Measurements from ENCODE around the gene GDAP2. TPM values are rescaled to one million over a fixed set of nuclear protein-coding genes. Genes with fewer than 3 reads are reported as not detected.

Gene GDAP2, protein sequence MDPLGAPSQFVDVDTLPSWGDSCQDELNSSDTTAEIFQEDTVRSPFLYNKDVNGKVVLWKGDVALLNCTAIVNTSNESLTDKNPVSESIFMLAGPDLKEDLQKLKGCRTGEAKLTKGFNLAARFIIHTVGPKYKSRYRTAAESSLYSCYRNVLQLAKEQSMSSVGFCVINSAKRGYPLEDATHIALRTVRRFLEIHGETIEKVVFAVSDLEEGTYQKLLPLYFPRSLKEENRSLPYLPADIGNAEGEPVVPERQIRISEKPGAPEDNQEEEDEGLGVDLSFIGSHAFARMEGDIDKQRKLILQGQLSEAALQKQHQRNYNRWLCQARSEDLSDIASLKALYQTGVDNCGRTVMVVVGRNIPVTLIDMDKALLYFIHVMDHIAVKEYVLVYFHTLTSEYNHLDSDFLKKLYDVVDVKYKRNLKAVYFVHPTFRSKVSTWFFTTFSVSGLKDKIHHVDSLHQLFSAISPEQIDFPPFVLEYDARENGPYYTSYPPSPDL
- total RNA-seq (36.7 and 41.5 TPM in 2 replicates), polyA plus RNA-seq (6.8 and 7.7 TPM in 2 replicates), polyA minus RNA-seq (11.7 and 15.3 TPM in 2 replicates)
- total RNA-seq (2013), result 25.2 TPM

DNA sequence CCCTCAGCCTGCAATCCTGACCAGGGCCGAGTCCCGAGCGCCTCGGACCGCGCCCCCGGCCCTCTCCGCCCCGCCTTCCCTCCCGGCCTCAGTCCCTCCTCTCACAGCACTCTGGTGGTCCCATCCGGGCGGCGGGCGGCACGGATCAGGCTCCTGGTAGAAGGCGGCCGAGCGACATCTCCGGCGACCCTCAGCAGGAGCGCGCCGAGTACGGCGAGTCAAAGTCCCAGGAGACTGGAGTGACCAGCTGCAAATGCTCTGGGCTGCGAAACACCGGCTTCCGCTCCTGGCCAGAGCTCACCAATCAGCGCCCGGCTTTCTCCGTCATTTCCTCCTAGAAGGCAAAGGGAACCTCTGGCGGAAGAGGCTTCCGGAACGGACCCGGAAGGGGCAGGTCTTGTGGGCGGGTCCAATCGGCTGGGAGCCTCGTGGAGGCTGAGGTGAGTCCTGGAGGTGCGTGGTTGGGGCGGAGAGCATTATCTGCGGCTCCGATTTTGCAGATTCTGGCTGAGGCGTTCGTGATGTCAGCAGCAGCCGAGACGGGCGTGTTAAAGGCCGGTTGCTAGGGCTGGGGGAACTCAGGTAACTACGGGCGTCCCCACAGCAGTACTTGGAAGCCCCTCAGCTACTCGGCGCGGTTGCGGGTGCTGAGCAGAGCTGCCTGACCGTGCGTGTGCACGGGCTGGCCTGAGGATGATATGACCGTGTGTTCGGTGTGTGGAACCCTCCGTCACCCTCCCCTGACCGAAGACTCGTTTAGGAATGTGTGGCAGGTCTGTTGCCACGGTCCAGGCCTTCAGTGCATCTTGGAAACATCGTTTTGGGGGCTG, at the start of gene GDAP2, which contains the start of gene WDR3:
TSS of gene GDAP2 (minus strand) at position 279 of the 830 bp plus-strand sequence. CDS start 9,264 bp downstream, outside the sequence.
TSS of gene WDR3 (plus strand) at position 397 of the 830 bp plus-strand sequence. CDS start 3,581 bp downstream, outside the sequence.
- DNase-seq (peak; percentile 96), ATAC-seq (ENCODE audit: low read depth) (peak; percentile 89)
- peaks cover 59% of the 10 kb centered on the region for H3K4me1 Mint-ChIP-seq
- H3K27ac Mint-ChIP-seq, result peak within 1 kb of the TSS; percentile 92
- peak within 1 kb of the TSS; percentile 79 for H3K9ac ChIP-seq (ENCODE audit: low read length)
- under 1% methylated on average over 64 of the region's 64 CpGs for WGBS (ENCODE audit: insufficient coverage)
- H3K4me3 Mint-ChIP-seq, result peak within 1 kb of the TSS; percentile 99
- peaks cover 88% of the 10 kb centered on the region for H3K79me2 ChIP-seq (ENCODE audit: control insufficient read depth, insufficient read depth, low read length)
- no peaks in the 10 kb centered on the region for H3K27me3 Mint-ChIP-seq
- peaks cover 20% of the 10 kb centered on the region for H4K20me1 ChIP-seq (ENCODE audit: control insufficient read depth, insufficient read depth, low read length, poor library complexity, severe bottlenecking)
- H3K27me3 ChIP-seq (replicated peaks in 1 of 4; ENCODE audit: control extremely low read depth in 1 of 4, control insufficient read depth in 3 of 4, insufficient read depth in 4 of 4, low read length in 3 of 4), result no peaks in the 10 kb centered on the region
- POLR2A ChIA-PET, result interaction anchor here (0.5 to 0.6 kb wide), 2 partner anchors 264 to 1078 kb away, joined by 3 read pairs; no protein-coding TSS in a partner anchor
- CTCF ChIA-PET, result interaction anchor here (1.0 to 1.1 kb wide), 2 partner anchors 395 to 862 kb away, joined by 3 read pairs; no protein-coding TSS in a partner anchor
- peaks cover 24 to 31% of the 10 kb centered on the region in 2 donors for H3K4me1 ChIP-seq (ENCODE audit: control insufficient read depth in 2 of 2, insufficient read depth in 2 of 2, low read length in 2 of 2)
- peak within 1 kb of the TSS; percentile 82 for H3K4me2 ChIP-seq (replicated peaks; ENCODE audit: low read depth, low read length, poor library complexity, severe bottlenecking)
- intact Hi-C loops (cut with micrococcal nuclease), result loop anchor here (1.0 to 2.0 kb wide), 5 partner anchors 562 to 1557 kb away; partner anchors contain the start of genes ATP1A1, MAN1A2, TRIM45 and TTF2
- no peaks in the 10 kb centered on the region for H3K9me3 ChIP-seq (ENCODE audit: control extremely low read depth in 1 of 3, control insufficient read depth in 2 of 3, insufficient read depth in 1 of 3, low read length in 2 of 3)
- H3K36me3 ChIP-seq (replicated peaks in 1 of 2; ENCODE audit: control extremely low read depth in 1 of 2, control insufficient read depth in 1 of 2, extremely low read depth in 1 of 2, insufficient read depth in 2 of 2, low read length in 1 of 2), result peaks cover 3 to 5% of the 10 kb centered on the region in 2 experiments
- peak within 1 kb of the TSS; percentile 82 to 91 (median 86) for H3K4me3 ChIP-seq (ENCODE audit: control extremely low read depth in 1 of 5, extremely low read depth in 1 of 5, insufficient read depth in 1 of 5, low read depth in 2 of 5, low read length in 4 of 5)
- peak within 1 kb of the TSS; percentile 77 to 91 for H3K27ac ChIP-seq (ENCODE audit: low read length in 2 of 2)
- peak within 1 kb of the TSS; percentile 83 for H2AFZ ChIP-seq (ENCODE audit: insufficient read depth, low read depth, low read length, poor library complexity, severe bottlenecking)
- H3K9me3 Mint-ChIP-seq (ENCODE audit: insufficient read depth), result no peaks in the 10 kb centered on the region
- TF ChIP-seq, protein P1, sequence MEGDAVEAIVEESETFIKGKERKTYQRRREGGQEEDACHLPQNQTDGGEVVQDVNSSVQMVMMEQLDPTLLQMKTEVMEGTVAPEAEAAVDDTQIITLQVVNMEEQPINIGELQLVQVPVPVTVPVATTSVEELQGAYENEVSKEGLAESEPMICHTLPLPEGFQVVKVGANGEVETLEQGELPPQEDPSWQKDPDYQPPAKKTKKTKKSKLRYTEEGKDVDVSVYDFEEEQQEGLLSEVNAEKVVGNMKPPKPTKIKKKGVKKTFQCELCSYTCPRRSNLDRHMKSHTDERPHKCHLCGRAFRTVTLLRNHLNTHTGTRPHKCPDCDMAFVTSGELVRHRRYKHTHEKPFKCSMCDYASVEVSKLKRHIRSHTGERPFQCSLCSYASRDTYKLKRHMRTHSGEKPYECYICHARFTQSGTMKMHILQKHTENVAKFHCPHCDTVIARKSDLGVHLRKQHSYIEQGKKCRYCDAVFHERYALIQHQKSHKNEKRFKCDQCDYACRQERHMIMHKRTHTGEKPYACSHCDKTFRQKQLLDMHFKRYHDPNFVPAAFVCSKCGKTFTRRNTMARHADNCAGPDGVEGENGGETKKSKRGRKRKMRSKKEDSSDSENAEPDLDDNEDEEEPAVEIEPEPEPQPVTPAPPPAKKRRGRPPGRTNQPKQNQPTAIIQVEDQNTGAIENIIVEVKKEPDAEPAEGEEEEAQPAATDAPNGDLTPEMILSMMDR (IDR thresholded peaks at IDR 0.05), result no peak
- TF ChIP-seq EZH2 (IDR thresholded peaks at IDR 0.05; ENCODE audit: borderline replicate concordance, insufficient read depth, low read depth, low read length, poor library complexity, severe bottlenecking), result no peak

Measured in B cell (primary cell).